ENCODE results near the gene TGFBR3.
A peak's percentile ranks its signal among the peaks of the same experiment; 100 is the strongest.

The TGFBR3 gene

DNA sequence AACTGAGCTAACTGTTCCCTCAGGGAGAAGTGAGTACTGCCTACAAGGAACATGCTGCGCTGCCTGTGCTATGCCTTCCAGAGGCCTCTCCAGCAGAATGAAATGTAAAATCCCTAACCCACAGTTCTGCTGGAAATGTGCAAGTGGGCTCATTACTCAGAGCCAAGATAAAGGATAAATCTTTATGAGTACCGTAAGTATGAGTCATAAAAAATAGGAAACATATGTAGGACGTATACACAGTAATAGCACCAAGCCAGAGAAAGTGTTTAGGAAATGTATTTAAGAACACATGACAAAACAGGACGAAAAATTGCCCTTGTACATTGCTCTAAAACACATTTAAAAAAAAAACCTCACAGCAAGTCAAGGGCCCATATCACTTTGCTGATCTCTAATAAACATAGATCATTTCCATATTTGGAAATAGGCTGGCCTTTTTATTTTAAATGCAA, 104.6 kb downstream of the TGFBR3 start:
- Histone ChIP-seq H4K8ac (ENCODE audit: low read length) (no peak overlapping the region), H3K79me1 (replicated peaks; ENCODE audit: low read length, poor library complexity, severe bottlenecking) (peaks cover 6% of the 10 kb centered on the region), H2AK5ac (ENCODE audit: low read length, severe bottlenecking) (no peak overlapping the region), H3K9ac (ENCODE audit: low read length) (peak overlapping the region; percentile 78), H3K23ac (ENCODE audit: low read length in 2 of 2) (no peak overlapping the region), H4K91ac (ENCODE audit: low read length) (no peak overlapping the region), H3K4me2 (ENCODE audit: low read length, poor library complexity, severe bottlenecking) (no peak overlapping the region), H3K27me3 (ENCODE audit: control insufficient read depth in 1 of 2, insufficient read depth in 1 of 2, low read length in 2 of 2) (no peaks in the 10 kb centered on the region), H3K9me3 (ENCODE audit: control insufficient read depth, low read length) (no peaks in the 10 kb centered on the region), H3K4me3 (ENCODE audit: insufficient read depth in 1 of 2, low read depth in 1 of 2, low read length in 2 of 2) (no peak overlapping the region), H2BK12ac (ENCODE audit: low read length in 2 of 2) (no peak overlapping the region), H3K14ac (ENCODE audit: low read length in 2 of 2) (no peak overlapping the region), H3K18ac (ENCODE audit: low read depth in 1 of 2, low read length in 2 of 2) (no peak overlapping the region), H3K4me1 (ENCODE audit: control insufficient read depth, insufficient read depth, low read depth, low read length) (peaks cover 2% of the 10 kb centered on the region), H3K36me3 (ENCODE audit: control insufficient read depth in 1 of 2, insufficient read depth in 2 of 2, low read depth in 1 of 2, low read length in 2 of 2) (peaks cover 4 to 75% of the 10 kb centered on the region in 2 experiments), H2BK5ac (ENCODE audit: low read depth, low read length, poor library complexity, severe bottlenecking) (no peak overlapping the region), H3K27ac (ENCODE audit: low read length, poor library complexity, severe bottlenecking) (no peak overlapping the region), H2BK15ac (ENCODE audit: low read depth, poor library complexity, severe bottlenecking) (no peak overlapping the region), H2AFZ (ENCODE audit: low read depth, low read length) (no peak overlapping the region), H2BK120ac (ENCODE audit: low read depth, low read length) (no peak overlapping the region), H3K4ac (ENCODE audit: low read depth in 1 of 2, low read length in 2 of 2) (no peak overlapping the region)
- no CpG with 5 or more reads among the region's 4 CpGs for WGBS
- peak; percentile 84 for DNase-seq

DNA sequence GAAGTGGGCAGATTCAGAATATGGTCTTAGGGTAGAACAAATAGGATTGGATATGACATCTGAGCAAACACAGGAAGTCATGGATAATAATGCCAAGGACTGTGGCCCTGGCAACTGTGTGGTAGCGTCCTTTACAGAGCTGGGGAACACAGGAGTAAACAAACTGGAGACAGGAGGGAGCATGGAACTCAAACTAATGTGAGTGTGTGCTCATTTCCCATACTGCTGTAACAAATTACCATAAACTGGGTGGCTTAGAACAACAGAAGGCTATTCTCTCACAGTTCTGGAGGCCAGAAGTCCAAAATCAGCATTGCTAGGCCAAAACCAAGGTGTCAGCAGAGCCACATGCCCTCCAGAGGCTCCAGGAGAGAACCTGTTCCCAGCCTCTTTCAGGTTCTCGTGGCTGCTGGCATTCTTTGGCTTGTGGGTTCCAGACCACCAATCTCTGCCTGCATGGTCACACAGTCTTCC, 106.4 kb downstream of the TGFBR3 start:
- no peak overlapping the region for H3K14ac ChIP-seq (ENCODE audit: low read length in 2 of 2)
- no peaks in the 10 kb centered on the region for H3K9me3 ChIP-seq (ENCODE audit: control insufficient read depth, low read length)
- no peak overlapping the region for H4K8ac ChIP-seq (ENCODE audit: low read length)
- DNase-seq: no peak
- no peak overlapping the region for H2AK5ac ChIP-seq (ENCODE audit: low read length, severe bottlenecking)
- H3K27me3 ChIP-seq (ENCODE audit: control insufficient read depth in 1 of 2, insufficient read depth in 1 of 2, low read length in 2 of 2): no peaks in the 10 kb centered on the region
- WGBS: 88% methylated on average over 2 of the region's 2 CpGs
- H3K27ac ChIP-seq (ENCODE audit: low read length, poor library complexity, severe bottlenecking): no peak overlapping the region
- H3K23ac ChIP-seq (ENCODE audit: low read length in 2 of 2): no peak overlapping the region
- H3K4ac ChIP-seq (ENCODE audit: low read depth in 1 of 2, low read length in 2 of 2): peak overlapping the region in 1 of 2 experiments; percentile 24
- peaks cover 2% of the 10 kb centered on the region for H3K4me1 ChIP-seq (ENCODE audit: control insufficient read depth, insufficient read depth, low read depth, low read length)
- peaks cover 6% of the 10 kb centered on the region for H3K79me1 ChIP-seq (replicated peaks; ENCODE audit: low read length, poor library complexity, severe bottlenecking)
- H4K91ac ChIP-seq (ENCODE audit: low read length): no peak overlapping the region
- H2AFZ ChIP-seq (ENCODE audit: low read depth, low read length): no peak overlapping the region
- H2BK5ac ChIP-seq (ENCODE audit: low read depth, low read length, poor library complexity, severe bottlenecking): no peak overlapping the region
- peak overlapping the region; percentile 45 for H3K9ac ChIP-seq (ENCODE audit: low read length)
- no peak overlapping the region for H3K4me2 ChIP-seq (ENCODE audit: low read length, poor library complexity, severe bottlenecking)
- H2BK12ac ChIP-seq (ENCODE audit: low read length in 2 of 2): no peak overlapping the region
- no peak overlapping the region for H3K4me3 ChIP-seq (ENCODE audit: insufficient read depth in 1 of 2, low read depth in 1 of 2, low read length in 2 of 2)
- no peak overlapping the region for H2BK15ac ChIP-seq (ENCODE audit: low read depth, poor library complexity, severe bottlenecking)
- peak overlapping the region; percentile 29 to 46 for H3K18ac ChIP-seq (ENCODE audit: low read depth in 1 of 2, low read length in 2 of 2)
- peaks cover 4 to 76% of the 10 kb centered on the region in 2 experiments for H3K36me3 ChIP-seq (ENCODE audit: control insufficient read depth in 1 of 2, insufficient read depth in 2 of 2, low read depth in 1 of 2, low read length in 2 of 2)
- H2BK120ac ChIP-seq (ENCODE audit: low read depth, low read length): no peak overlapping the region

DNA sequence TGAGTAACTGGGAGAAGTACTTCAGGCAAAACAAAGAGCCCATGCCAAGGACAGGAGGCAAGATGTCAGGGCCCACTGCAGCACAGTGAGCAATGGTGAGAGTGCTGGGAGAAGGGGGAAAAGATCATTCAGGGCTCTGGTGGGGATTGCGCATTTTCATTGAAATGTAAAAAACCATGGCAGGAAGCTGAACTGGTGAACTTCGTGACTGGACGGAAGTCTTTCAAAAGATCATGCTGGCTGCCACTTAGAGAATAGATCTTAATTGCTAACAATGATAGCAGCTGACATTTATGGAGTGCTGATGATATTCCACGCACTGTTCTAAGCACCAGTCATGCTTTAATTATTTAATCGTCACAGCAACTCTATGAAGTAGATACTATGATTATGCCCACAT, 107.0 kb downstream of the TGFBR3 start:
- Histone ChIP-seq H2AK5ac (ENCODE audit: low read length, severe bottlenecking) (no peak overlapping the region), H2BK15ac (ENCODE audit: low read depth, poor library complexity, severe bottlenecking) (no peak overlapping the region), H3K4me1 (ENCODE audit: control insufficient read depth, insufficient read depth, low read depth, low read length) (peaks cover 2% of the 10 kb centered on the region), H3K14ac (ENCODE audit: low read length in 2 of 2) (no peak overlapping the region), H3K23ac (ENCODE audit: low read length in 2 of 2) (no peak overlapping the region), H3K27me3 (ENCODE audit: control insufficient read depth in 1 of 2, insufficient read depth in 1 of 2, low read length in 2 of 2) (no peaks in the 10 kb centered on the region), H4K91ac (ENCODE audit: low read length) (no peak overlapping the region), H2BK120ac (ENCODE audit: low read depth, low read length) (no peak overlapping the region), H3K4me2 (ENCODE audit: low read length, poor library complexity, severe bottlenecking) (no peak overlapping the region), H3K4me3 (ENCODE audit: insufficient read depth in 1 of 2, low read depth in 1 of 2, low read length in 2 of 2) (no peak overlapping the region), H3K9me3 (ENCODE audit: control insufficient read depth, low read length) (no peaks in the 10 kb centered on the region), H3K18ac (ENCODE audit: low read depth in 1 of 2, low read length in 2 of 2) (peak overlapping the region in 1 of 2 experiments; percentile 14), H2AFZ (ENCODE audit: low read depth, low read length) (no peak overlapping the region), H3K79me1 (replicated peaks; ENCODE audit: low read length, poor library complexity, severe bottlenecking) (peaks cover 6% of the 10 kb centered on the region), H3K9ac (ENCODE audit: low read length) (peak overlapping the region; percentile 45), H3K36me3 (ENCODE audit: control insufficient read depth in 1 of 2, insufficient read depth in 2 of 2, low read depth in 1 of 2, low read length in 2 of 2) (peaks cover 4 to 81% of the 10 kb centered on the region in 2 experiments), H3K27ac (ENCODE audit: low read length, poor library complexity, severe bottlenecking) (no peak overlapping the region), H2BK5ac (ENCODE audit: low read depth, low read length, poor library complexity, severe bottlenecking) (no peak overlapping the region), H3K4ac (ENCODE audit: low read depth in 1 of 2, low read length in 2 of 2) (no peak overlapping the region), H4K8ac (ENCODE audit: low read length) (no peak overlapping the region), H2BK12ac (ENCODE audit: low read length in 2 of 2) (peak overlapping the region in 1 of 2 experiments; percentile 51)
- 95% methylated on average over 4 of the region's 5 CpGs for whole genome bisulfite sequencing
- no peak for DNase-seq

DNA sequence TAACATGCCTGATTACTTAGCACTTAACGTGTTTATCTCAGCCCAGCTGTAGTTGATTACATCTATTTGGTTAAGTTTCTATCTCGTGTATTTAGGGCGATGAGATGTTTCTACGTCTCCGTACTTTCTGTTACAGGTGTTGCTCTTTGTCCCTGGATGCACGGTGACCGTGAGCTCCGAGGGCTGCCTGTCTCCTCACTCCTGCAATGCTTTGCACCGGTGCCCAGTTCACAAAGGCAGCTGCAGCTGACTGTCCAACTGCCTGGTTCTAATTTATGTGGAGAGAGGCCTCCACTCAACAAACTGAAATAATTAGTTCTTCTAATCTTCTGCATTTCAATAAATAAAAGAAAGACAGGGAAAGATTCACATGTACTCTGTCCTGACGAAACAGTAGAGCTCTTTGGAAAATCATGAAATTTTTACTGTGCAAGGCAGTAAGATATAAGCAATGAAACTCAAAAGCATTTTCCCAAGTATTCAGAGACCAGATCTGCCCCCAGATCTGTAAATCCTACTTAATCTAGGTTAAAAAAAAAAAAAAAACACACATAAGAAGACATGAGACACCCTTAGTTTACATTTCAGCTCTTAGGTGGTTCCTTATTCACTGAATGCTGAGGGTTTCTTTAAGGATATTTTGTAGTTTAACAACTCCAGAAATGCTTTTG, 108.2 kb downstream of the TGFBR3 start:
- H3K9me3 ChIP-seq (ENCODE audit: control insufficient read depth, low read length): no peaks in the 10 kb centered on the region
- H3K4me1 ChIP-seq (ENCODE audit: control insufficient read depth, insufficient read depth, low read depth, low read length): no peaks in the 10 kb centered on the region
- 85% methylated on average over 10 of the region's 10 CpGs for WGBS
- DNase-seq: no peak
- no peak overlapping the region for H3K4me2 ChIP-seq (ENCODE audit: low read length, poor library complexity, severe bottlenecking)
- no peak overlapping the region for H3K14ac ChIP-seq (ENCODE audit: low read length in 2 of 2)
- H3K18ac ChIP-seq (ENCODE audit: low read depth in 1 of 2, low read length in 2 of 2): no peak overlapping the region
- H4K91ac ChIP-seq (ENCODE audit: low read length): no peak overlapping the region
- no peak overlapping the region for H2AFZ ChIP-seq (ENCODE audit: low read depth, low read length)
- H3K4ac ChIP-seq (ENCODE audit: low read depth in 1 of 2, low read length in 2 of 2): no peak overlapping the region
- peak overlapping the region; percentile 58 for H4K8ac ChIP-seq (ENCODE audit: low read length)
- peak overlapping the region; percentile 60 for H3K9ac ChIP-seq (ENCODE audit: low read length)
- no peak overlapping the region for H2BK12ac ChIP-seq (ENCODE audit: low read length in 2 of 2)
- H3K36me3 ChIP-seq (ENCODE audit: control insufficient read depth in 1 of 2, insufficient read depth in 2 of 2, low read depth in 1 of 2, low read length in 2 of 2): peaks cover 2 to 86% of the 10 kb centered on the region in 2 experiments
- H3K27ac ChIP-seq (ENCODE audit: low read length, poor library complexity, severe bottlenecking): no peak overlapping the region
- H2BK120ac ChIP-seq (ENCODE audit: low read depth, low read length): no peak overlapping the region
- H3K27me3 ChIP-seq (ENCODE audit: control insufficient read depth in 1 of 2, insufficient read depth in 1 of 2, low read length in 2 of 2): no peaks in the 10 kb centered on the region
- H3K23ac ChIP-seq (ENCODE audit: low read length in 2 of 2): no peak overlapping the region
- H3K79me1 ChIP-seq (replicated peaks; ENCODE audit: low read length, poor library complexity, severe bottlenecking): peaks cover 2% of the 10 kb centered on the region
- H2BK5ac ChIP-seq (ENCODE audit: low read depth, low read length, poor library complexity, severe bottlenecking): no peak overlapping the region
- no peak overlapping the region for H3K4me3 ChIP-seq (ENCODE audit: insufficient read depth in 1 of 2, low read depth in 1 of 2, low read length in 2 of 2)
- no peak overlapping the region for H2AK5ac ChIP-seq (ENCODE audit: low read length, severe bottlenecking)
- H2BK15ac ChIP-seq (ENCODE audit: low read depth, poor library complexity, severe bottlenecking): no peak overlapping the region

Measured in mesenchymal stem cell (in vitro differentiated cells and primary cell).